HG03108 (cell line): Measurements from ENCODE around the gene DOCK2.
"Not testable (repeated sequence)": the region's sequence is repeated elsewhere in the genome, so short reads cannot be mapped to it uniquely, and the experiment has no call there.

Experiments used
- ATAC-seq: cut with Tn5 transposase; IDR thresholded peaks from one replicate; pipeline ENCODE4 v1.9.1; 2021; ENCODE audit warnings: moderate library complexity; ENCODE audit not compliant: unreplicated experiment

DOCK2 gene

DNA sequence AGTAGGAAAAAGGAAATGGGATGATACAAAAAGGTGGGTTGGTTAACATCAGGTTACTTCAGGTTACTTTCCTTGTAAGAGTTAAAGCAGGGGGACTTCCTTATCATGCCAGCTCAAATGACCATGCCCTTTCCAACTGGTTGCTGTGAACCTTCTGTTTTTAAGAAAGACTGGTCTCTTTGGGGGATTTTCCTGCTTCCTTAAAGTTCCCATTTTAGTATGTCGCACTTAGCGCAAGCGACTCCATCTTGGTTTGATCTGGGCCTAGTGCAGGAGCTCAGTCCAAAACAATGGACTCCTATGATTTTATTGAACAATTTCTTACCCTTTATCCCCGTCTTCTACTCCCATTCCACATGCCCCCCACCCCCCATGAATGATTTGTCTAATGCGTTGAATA, 173.4 kb downstream of the DOCK2 start:
- ATAC-seq = no peak

DNA sequence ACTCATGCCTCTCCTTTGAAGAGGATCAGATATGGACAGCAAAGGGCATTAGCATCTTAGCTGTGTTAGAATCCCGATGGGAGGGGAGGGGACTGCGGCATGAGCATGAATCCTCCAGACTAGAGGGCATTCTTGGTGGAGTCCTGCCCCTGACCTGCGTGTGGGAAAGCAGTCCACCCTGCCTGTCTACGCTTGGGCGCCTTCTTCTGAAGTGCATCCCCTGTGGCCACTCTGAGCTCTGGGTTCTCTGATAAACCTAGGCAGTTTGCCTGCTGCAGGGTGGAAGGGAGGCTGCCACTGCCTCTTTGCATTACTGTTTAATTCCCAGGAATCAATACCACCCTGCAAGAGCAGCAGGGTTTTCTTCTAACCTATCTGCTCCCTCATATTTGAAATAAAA, 173.9 kb downstream of the DOCK2 start:
- no peak for ATAC-seq

- no peak for ATAC-seq
Observed at GRCh38 chr5:169811680-169812079, 174.6 kb downstream of the DOCK2 start.

DNA sequence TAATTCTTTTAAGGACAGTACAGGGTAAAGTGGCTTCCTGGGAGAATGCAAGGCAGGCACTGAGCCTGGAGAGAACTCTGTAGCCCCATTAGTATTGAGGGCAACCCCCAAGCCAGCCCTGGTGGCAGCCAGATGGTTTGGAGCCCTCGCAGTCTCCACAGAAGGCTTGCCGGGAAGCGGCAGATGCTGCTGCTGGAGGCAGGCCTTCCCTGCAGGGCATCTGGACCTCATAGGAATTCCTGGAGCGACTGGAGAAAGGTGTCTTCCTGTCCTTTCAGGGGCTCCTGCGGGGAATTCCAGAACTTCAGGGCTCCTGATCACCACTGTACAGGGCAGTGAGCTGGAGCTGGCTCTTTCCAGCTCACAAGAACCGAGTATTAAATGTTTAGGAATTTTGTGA, 175.7 kb downstream of the DOCK2 start:
- no peak for ATAC-seq

- no peak for ATAC-seq
Observed at GRCh38 chr5:169814045-169814444, 177.0 kb downstream of the DOCK2 start.

DNA sequence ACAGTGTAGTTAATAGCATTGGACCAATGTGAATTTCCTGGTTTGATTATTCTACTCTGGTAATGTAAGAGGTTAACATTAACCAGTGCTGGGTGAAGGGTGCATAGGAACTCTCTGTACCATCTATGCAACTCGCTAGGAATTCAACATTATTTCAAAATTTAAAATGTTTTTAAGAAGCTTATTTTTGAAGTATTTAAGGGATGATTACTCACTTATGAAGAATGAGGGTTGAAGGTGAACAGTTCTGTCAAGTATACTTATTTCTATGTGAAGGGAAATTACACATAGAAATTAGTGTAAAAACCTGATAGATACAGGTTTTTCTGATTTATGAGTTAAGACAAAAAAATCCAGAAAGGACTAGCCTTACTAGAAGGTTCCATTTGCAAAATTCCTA, 177.4 kb downstream of the DOCK2 start:
- ATAC-seq = no peak

DNA sequence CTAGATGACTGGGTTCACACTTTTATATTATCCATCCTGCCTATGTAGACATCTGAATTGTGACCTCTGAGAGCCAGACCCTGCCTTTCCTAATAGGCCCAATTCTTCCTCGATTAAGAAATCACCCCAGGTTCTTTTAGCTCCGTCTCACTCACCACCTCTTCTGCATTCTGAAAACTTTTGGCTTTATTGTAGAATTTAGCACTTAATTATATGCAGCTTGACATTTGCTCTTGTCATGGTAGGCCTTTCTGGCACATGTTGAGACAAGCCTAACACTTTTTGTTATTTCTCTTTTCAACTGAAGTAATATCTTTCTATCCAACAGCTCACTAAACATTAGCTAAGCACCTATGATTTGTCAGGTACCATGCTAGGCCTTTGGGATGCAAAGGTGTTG, 180.0 kb downstream of the DOCK2 start:
- no peak for ATAC-seq

- ATAC-seq = no peak
Observed at GRCh38 chr5:169826618-169827017, 189.5 kb downstream of the DOCK2 start.

GRCh38 chr5:169827769-169828168, 190.7 kb downstream of the DOCK2 start:
- no peak for ATAC-seq

DNA sequence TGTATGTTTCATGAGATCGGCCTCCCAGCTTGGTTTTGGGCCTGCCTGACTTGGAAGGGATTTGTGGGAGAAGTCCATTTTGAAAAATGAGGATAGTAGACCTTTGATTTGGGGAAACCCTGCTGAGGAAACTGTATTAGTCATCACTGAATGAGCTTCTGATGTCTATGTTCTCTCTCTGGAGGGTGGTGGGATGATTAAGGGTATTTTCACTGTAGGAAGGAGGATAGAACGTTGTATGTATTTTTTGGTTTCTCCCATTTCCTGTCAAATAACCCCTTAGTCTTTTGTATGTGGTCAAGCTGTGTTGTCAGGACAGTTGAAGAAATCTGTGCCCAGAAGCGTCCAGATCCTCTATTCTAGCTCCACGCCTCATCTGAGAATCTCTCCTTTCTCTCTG, 191.3 kb downstream of the DOCK2 start:
- peak; percentile 41 for ATAC-seq

GRCh38 chr5:169831331-169831730, 194.3 kb downstream of the DOCK2 start:
- ATAC-seq = no peak

DNA sequence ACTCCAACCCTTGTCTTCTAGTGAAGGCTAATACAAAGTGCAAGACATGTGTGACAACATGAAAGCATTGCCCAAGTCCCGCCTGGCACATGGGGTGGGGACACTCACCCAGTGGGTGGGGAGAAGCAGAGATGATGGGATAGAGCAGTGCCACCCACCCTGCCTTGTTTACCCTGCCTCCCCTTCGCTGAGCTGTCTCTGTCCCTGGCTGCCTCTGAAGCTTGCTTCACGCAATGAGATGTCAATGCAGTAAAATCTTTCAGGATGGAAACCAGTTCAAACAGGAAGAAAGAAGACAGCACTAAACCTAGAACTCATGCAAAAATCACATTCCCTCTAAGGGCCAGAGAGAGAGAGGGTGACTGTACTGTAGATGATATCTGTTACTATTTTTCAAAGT, 195.2 kb downstream of the DOCK2 start:
- no peak for ATAC-seq

GRCh38 chr5:169832845-169833244, 195.8 kb downstream of the DOCK2 start:
- ATAC-seq = no peak

GRCh38 chr5:169833681-169834292, 196.7 kb downstream of the DOCK2 start:
- not testable (repeated sequence) for ATAC-seq

DNA sequence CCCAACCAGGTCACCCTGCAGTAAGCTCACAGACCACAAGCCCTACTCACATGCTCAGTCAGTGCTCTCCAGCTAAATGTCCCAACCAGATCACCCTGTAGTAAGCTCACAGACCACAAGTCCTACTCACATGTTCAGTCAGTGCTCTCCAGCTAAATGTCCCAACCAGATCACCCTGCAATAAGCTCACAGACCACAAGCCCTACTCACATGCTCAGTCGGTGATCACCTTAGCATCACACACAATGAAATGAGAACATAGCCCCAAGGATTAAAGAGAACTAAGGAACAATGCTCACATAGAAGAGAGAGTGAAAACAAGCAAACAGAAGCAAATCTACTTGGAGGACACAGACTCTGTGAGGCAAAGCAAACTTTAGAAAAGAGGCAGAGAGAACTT, 197.5 kb downstream of the DOCK2 start:
- not testable (repeated sequence) for ATAC-seq

DNA sequence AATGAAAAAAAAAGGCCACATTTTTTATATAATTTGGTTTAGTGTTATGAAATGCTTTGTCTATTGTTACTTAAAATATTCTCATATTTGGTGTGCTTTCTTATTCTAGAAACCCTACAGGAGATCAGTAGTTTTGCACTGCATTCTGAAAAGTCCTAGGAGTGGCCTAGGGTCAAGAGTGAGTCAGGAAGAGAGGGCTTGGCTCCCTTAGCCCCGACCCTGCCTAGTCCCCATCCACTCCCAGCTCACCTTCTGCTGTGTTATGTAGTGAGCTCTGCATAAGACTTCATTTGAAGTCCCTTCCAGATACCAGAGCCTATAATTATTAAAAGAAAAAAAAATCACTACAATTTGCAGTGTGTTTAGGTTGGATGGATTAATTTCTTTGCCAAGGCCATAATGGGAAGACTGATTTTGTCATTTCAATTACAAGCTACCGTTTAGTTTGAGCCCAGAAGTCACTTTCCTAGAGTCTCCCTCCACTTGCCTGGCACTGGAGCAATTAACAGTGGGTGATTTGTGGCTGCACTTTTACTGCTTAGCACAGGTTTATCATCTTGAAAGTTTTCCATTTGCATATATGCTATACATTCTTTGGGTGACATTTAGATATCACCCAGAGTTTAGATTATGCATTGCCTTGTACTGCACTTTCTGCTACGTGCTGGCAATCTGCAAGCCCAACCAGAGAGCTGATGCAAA, 199.9 kb downstream of the DOCK2 start:
- no peak for ATAC-seq

- no peak for ATAC-seq
Observed at GRCh38 chr5:169837686-169838085, 200.6 kb downstream of the DOCK2 start.

DNA sequence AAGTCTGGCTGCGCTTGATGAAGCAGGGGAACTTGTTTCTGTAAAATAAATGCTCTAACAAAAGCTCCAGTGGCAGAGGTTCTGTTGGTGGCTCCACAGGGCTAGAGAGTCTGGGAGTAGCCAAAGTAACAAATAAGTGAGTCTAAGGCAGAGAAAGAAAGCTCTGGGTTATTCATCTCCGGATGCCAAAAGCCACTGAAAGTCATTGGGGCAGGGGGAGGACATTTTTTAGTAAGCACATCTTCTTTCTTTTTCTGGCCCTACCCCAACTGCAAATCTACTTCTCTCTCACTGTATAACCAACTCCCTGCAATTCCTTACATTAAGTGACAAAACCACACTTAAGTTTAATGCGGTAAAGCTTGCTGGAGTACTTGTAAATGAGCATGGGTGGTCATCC, 201.6 kb downstream of the DOCK2 start:
- peak; percentile 84 for ATAC-seq

- no peak for ATAC-seq
Observed at GRCh38 chr5:169840405-169840804, 203.3 kb downstream of the DOCK2 start.

DNA sequence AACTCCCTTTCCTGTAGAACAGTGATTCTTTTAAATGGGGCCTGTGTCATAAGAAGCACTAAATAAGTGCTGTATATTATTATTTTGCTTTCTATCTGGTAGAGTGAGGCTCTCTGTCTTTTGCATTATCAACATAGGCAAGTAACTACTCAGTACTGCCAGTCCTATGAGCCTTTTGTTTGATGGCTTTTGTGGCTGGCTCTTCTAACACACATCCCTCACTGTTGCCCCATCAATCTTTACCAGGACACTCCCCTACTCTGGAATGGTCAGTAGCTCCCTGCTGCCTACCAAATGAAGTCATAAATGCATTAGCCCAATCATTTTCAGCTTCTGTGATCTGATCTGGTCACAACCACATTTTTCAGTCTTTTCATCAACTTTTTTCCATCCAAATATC, 205.6 kb downstream of the DOCK2 start:
- ATAC-seq = no peak

GRCh38 chr5:169847519-169847918, 210.4 kb downstream of the DOCK2 start:
- ATAC-seq = no peak

DNA sequence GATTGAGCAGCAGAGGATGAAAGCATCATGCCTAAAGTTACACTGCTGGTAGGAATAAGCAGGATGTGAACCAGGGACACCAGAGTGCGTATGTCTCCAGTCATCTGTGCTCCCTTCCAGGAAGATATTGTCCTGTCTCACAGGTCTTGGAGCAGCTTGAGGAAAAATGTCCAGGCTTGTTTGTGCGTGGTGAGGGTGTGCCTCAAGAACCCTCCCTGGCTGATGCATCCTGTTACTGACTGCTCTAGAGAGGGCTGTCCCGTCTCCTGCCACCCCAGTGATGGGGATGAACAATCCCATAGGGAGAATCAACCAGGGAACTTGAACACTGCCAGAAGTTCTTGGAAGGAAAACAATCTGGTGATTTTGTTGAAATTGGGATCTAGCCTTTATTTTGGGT, 211.2 kb downstream of the DOCK2 start:
- no peak for ATAC-seq

DNA sequence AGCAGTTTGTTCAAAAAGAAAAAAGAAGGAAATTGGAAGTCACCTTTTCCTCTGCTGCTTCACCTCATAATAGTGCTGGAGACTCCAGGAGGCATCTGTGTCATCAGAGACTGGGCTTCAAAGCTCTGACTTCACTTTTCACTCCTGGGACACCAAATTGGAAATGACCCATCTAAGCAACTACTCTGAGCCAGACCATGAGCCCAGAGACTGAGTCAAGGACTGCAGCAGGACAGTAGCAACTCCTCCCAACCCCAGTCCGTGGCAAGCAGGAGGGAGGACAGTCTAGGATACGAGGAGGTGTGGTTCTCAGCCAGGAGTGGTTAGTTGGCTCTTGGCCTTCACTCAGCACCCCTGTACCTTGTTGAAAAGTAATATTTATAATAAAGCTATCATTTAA, 211.7 kb downstream of the DOCK2 start:
- ATAC-seq = no peak
